ENCODE data around the gene EIF2B4. TPM values are rescaled to one million over a fixed set of nuclear protein-coding genes. Genes with fewer than 3 reads are reported as not detected.

Gene EIF2B4
- total and polyA plus RNA-seq, 9 of the 15 experiments (the other 6 are each of a cell fraction or from before 2014, with no cell fraction given) = 29.7 to 80.3 (median 58.9) TPM

GRCh38 chr2:27320958-27321543 lies 49.1 kb downstream of the EIF2B4 start (continued):
- TF ChIP-seq NFIC (IDR thresholded peaks at IDR 0.05) = peak; percentile 75
- peak in 1 of 2 experiments; percentile 62; a peak in 1 of 4 replicates for TF ChIP-seq HDAC1 (IDR thresholded peaks at IDR 0.05)
- TF ChIP-seq NCOA2 (IDR thresholded peaks at IDR 0.05; ENCODE audit: partially characterized antibody in 2 of 2) = no peak
- peak; percentile 92 for TF ChIP-seq SMARCA4 (IDR thresholded peaks at IDR 0.05)
- no peak for TF ChIP-seq ZBTB33 (CRISPR knock-in tag; IDR thresholded peaks at IDR 0.05)
- peak; percentile 54 for TF ChIP-seq NEUROD1 (IDR thresholded peaks at IDR 0.05; ENCODE audit: borderline replicate concordance, low read depth, low read length, partially characterized antibody)
- no peak for TF ChIP-seq ZNF12 (CRISPR knock-in tag; IDR thresholded peaks at IDR 0.05)
- TF ChIP-seq SIRT6 (IDR thresholded peaks at IDR 0.05; ENCODE audit: low read depth, low read length) = no peak
- TF ChIP-seq RCOR1 (IDR thresholded peaks at IDR 0.05; ENCODE audit: borderline replicate concordance in 1 of 2, low read depth in 2 of 2, low read length in 2 of 2) = peak in 1 of 2 experiments; percentile 86; a peak in 1 of 4 replicates
- TF ChIP-seq SIN3A (IDR thresholded peaks at IDR 0.05; ENCODE audit: borderline replicate concordance in 2 of 2, control insufficient read depth in 1 of 2, low read depth in 2 of 2, low read length in 2 of 2) = 0 out of 4 replicates have a peak, but pooled peaks of 1 of the 2 experiments have one; percentile 35
- no peak for TF ChIP-seq MEF2A (IDR thresholded peaks at IDR 0.05; ENCODE audit: control insufficient read depth, low read depth, low read length)
- no peak for TF ChIP-seq ZNF316 (IDR thresholded peaks at IDR 0.05)
- no peak for TF ChIP-seq RBFOX2 (IDR thresholded peaks at IDR 0.05; ENCODE audit: low read depth, low read length)
- TF ChIP-seq E2F3 (CRISPR knock-in tag; IDR thresholded peaks at IDR 0.05) = no peak
- peak in 1 of 2 experiments; percentile 61; a peak in 1 of 4 replicates for TF ChIP-seq MNT (conservative IDR thresholded peaks at IDR 0.05)
- no peak for TF ChIP-seq POLR3G (IDR thresholded peaks at IDR 0.05; ENCODE audit: extremely low read depth, insufficient read length, insufficient replicate concordance)
- TF ChIP-seq NFE2 (IDR thresholded peaks at IDR 0.05; ENCODE audit: low read depth) = 0 out of 2 replicates have a peak, but pooled peaks have one; percentile 19
- 0 out of 4 replicates have a peak, but pooled peaks of 1 of the 2 experiments have one; percentile 18 for TF ChIP-seq FOXK2 (conservative IDR thresholded peaks at IDR 0.05 in 1 of 2, IDR thresholded peaks at IDR 0.05 in 1 of 2; ENCODE audit: low read depth in 2 of 2)

Measured in K562 (cell line).